Measurements from ENCODE around the gene VENTX.

Gene VENTX

DNA sequence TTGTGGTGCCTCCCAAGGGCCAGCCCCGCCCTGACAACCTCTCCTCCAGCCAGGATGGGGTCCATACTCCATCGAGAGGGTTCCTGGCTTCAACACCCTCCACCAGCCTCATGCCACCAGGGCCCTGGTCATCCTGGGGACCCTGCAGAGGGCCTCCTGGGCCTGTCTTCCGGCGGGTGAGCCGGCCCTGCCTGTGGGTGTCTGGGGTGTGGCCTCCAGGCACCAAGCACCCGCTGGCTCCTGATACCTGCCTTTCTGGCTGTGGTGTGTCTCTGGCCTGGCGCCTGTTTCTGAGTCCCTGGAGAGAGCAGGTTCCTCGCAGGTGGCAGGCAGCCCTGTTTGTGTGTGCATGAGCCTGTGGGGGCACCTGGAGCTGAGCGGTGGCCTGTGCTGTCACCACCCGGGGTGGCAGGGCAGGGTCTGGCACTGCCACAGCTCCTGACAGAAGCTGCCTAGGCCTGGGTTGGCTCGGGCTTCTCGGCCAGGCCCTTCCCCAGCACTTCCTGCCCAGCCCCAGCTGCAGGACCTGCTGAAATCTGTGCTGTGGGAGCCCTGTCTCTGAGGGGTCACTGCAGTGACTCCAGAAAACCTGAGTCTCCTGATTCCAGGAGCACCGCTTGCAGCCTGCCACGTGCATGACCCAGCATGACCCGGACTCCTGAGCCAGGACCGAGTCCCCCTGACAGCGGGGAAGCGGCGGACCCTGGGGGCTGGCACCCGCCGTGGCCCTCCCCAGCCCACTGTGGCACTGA lies 20.6 kb downstream of the VENTX start:
- Histone ChIP-seq H3K4me1 (ENCODE audit: control extremely low read depth in 1 of 4, control insufficient read depth in 4 of 4, insufficient read depth in 4 of 4, low read length in 3 of 4) (peaks cover 8 to 72% (median 68%) of the 10 kb centered on the region in 4 experiments), H3K9me3 (ENCODE audit: control extremely low read depth in 1 of 5, control insufficient read depth in 4 of 5, insufficient read depth in 2 of 5, low read depth in 1 of 5, low read length in 4 of 5) (no peaks in the 10 kb centered on the region), H3K27me3 (replicated peaks in 2 of 5; ENCODE audit: control insufficient read depth in 4 of 5, insufficient read depth in 5 of 5, low read length in 4 of 5) (no peaks in the 10 kb centered on the region), H3K4me3 (ENCODE audit: control insufficient read depth in 1 of 7, extremely low read depth in 1 of 7, insufficient read depth in 4 of 7, low read depth in 2 of 7, low read length in 6 of 7) (peak overlapping the region in 4 of 7 experiments; percentile 11 to 41 (median 34)), H3K36me3 (ENCODE audit: control insufficient read depth in 4 of 4, insufficient read depth in 4 of 4, low read length in 3 of 4) (peaks cover 0 to 9% (median under 1%) of the 10 kb centered on the region in 4 experiments), H3K27ac (ENCODE audit: insufficient read depth in 1 of 2, low read depth in 1 of 2, low read length in 2 of 2, poor library complexity in 1 of 2, severe bottlenecking in 2 of 2) (peak overlapping the region in 1 of 2 experiments; percentile 79)
- CTCF ChIA-PET: interaction anchor here (1.1 to 6.8 kb wide), 10 partner anchors 11 to 115 kb away, joined by 3 to 112 read pairs (median 7); partner anchors contain the start of gene ADAM8
- peak in 2 of 3 donors; percentile 62 to 73 for DNase-seq
- WGBS (ENCODE audit: insufficient coverage): 20% methylated on average over 14 of the region's 21 CpGs
- POLR2A ChIA-PET: interaction anchor here (0.9 to 3.2 kb wide), 7 partner anchors 11 to 24 kb away, joined by 3 to 54 read pairs (median 4); partner anchors contain the start of gene ADAM8

DNA sequence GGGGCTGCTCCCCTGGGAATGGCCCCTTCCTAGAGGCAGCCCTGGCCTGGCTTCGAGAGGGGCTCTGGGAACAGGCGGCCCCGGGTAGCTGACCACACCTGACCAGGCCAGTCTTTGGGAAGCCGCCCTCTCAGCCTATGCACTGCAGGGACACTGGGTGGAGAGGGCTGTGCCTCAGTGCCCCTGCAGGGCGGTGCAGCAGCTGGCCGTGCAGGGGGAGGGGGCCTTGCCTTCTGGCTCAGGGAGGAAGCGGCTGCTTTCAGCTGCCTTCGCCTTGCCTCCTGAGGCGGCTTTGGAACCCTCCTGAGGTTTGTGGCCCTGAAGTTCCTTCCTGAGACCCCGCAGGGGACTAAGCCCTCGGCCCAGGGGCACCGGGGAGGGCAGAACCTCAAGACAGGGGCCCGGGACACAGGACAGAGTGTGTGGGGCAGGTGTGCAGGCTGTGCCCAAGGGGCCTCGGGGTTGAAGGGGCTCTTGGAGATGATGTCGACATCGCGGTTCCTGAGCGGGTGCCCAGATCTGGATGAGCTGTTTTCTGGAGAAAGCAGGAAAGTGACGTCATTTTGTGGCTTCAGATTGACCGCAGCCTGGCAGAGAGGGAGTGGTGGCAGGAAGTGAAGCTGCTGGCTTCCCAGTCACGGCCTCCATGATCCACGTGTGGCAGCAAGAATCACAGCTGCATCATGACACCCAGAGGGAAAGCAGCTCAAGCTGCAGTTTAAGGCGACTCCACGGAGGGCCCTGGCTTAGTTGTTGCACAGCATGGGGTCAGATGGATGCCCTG lies 21.4 kb downstream of the VENTX start:
- Histone ChIP-seq H3K4me3 (ENCODE audit: control insufficient read depth in 1 of 7, extremely low read depth in 1 of 7, insufficient read depth in 4 of 7, low read depth in 2 of 7, low read length in 6 of 7) (peak overlapping the region in 4 of 7 experiments; percentile 15 to 40 (median 34)), H3K4me1 (ENCODE audit: control extremely low read depth in 1 of 4, control insufficient read depth in 4 of 4, insufficient read depth in 4 of 4, low read length in 3 of 4) (peaks cover 8 to 72% (median 68%) of the 10 kb centered on the region in 4 experiments), H3K27ac (ENCODE audit: insufficient read depth in 1 of 2, low read depth in 1 of 2, low read length in 2 of 2, poor library complexity in 1 of 2, severe bottlenecking in 2 of 2) (peak overlapping the region in 1 of 2 experiments; percentile 79), H3K36me3 (ENCODE audit: control insufficient read depth in 4 of 4, insufficient read depth in 4 of 4, low read length in 3 of 4) (peaks cover 0 to 15% (median 2%) of the 10 kb centered on the region in 4 experiments), H3K27me3 (replicated peaks in 2 of 5; ENCODE audit: control insufficient read depth in 4 of 5, insufficient read depth in 5 of 5, low read length in 4 of 5) (no peaks in the 10 kb centered on the region), H3K9me3 (ENCODE audit: control extremely low read depth in 1 of 5, control insufficient read depth in 4 of 5, insufficient read depth in 2 of 5, low read depth in 1 of 5, low read length in 4 of 5) (no peaks in the 10 kb centered on the region)
- POLR2A ChIA-PET: interaction anchor here (0.7 to 3.2 kb wide), 6 partner anchors 12 to 49 kb away, joined by 3 to 54 read pairs (median 8); partner anchors contain the start of gene ADAM8
- peak; percentile 99 for DNase-seq
- 2% methylated on average over 24 of the region's 24 CpGs for WGBS (ENCODE audit: insufficient coverage)
- CTCF ChIA-PET: interaction anchor here (0.9 to 6.8 kb wide), 10 partner anchors 9 to 354 kb away, joined by 3 to 112 read pairs (median 6); partner anchors contain the start of gene ADAM8

DNA sequence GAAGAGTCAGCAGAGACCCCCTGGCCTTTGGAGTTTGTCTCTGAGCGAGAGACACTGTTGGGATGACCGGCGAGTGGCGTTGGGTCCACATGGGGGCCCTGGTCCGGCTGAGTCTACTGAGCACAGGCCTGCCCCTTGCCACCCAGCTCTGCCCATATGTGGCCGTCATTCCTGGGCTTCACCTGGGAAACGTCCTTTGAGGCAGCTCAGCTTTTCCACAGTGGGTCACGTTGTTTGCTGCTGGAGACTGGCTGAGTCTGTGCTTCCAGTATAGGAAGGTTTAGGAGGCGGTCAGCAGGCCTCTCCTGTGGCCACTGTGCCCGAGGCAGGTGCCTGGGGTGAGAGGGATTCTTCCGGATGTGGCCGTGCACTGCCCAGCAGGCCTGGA lies 21.9 kb downstream of the VENTX start:
- peaks cover 8 to 74% (median 70%) of the 10 kb centered on the region in 4 experiments for H3K4me1 ChIP-seq (ENCODE audit: control extremely low read depth in 1 of 4, control insufficient read depth in 4 of 4, insufficient read depth in 4 of 4, low read length in 3 of 4)
- H3K27ac ChIP-seq (ENCODE audit: insufficient read depth in 1 of 2, low read depth in 1 of 2, low read length in 2 of 2, poor library complexity in 1 of 2, severe bottlenecking in 2 of 2): peak overlapping the region in 1 of 2 experiments; percentile 52
- 14% methylated on average over 12 of the region's 12 CpGs for WGBS (ENCODE audit: insufficient coverage)
- DNase-seq: no peak
- H3K36me3 ChIP-seq (ENCODE audit: control insufficient read depth in 4 of 4, insufficient read depth in 4 of 4, low read length in 3 of 4): peaks cover 0 to 20% (median 4%) of the 10 kb centered on the region in 4 experiments
- ChIA-PET POLR2A (interaction anchor here (0.7 to 3.2 kb wide), 4 partner anchors 12 to 48 kb away, joined by 3 to 54 read pairs (median 20); partner anchors contain the start of gene ADAM8), CTCF (interaction anchor here (0.9 to 6.8 kb wide), 6 partner anchors 8 to 354 kb away, joined by 3 to 112 read pairs (median 9); partner anchors contain the start of gene ADAM8)
- peak overlapping the region in 2 of 7 experiments; percentile 35 to 40 for H3K4me3 ChIP-seq (ENCODE audit: control insufficient read depth in 1 of 7, extremely low read depth in 1 of 7, insufficient read depth in 4 of 7, low read depth in 2 of 7, low read length in 6 of 7)
- H3K9me3 ChIP-seq (ENCODE audit: control extremely low read depth in 1 of 5, control insufficient read depth in 4 of 5, insufficient read depth in 2 of 5, low read depth in 1 of 5, low read length in 4 of 5): no peaks in the 10 kb centered on the region
- H3K27me3 ChIP-seq (replicated peaks in 2 of 5; ENCODE audit: control insufficient read depth in 4 of 5, insufficient read depth in 5 of 5, low read length in 4 of 5): no peaks in the 10 kb centered on the region

DNA sequence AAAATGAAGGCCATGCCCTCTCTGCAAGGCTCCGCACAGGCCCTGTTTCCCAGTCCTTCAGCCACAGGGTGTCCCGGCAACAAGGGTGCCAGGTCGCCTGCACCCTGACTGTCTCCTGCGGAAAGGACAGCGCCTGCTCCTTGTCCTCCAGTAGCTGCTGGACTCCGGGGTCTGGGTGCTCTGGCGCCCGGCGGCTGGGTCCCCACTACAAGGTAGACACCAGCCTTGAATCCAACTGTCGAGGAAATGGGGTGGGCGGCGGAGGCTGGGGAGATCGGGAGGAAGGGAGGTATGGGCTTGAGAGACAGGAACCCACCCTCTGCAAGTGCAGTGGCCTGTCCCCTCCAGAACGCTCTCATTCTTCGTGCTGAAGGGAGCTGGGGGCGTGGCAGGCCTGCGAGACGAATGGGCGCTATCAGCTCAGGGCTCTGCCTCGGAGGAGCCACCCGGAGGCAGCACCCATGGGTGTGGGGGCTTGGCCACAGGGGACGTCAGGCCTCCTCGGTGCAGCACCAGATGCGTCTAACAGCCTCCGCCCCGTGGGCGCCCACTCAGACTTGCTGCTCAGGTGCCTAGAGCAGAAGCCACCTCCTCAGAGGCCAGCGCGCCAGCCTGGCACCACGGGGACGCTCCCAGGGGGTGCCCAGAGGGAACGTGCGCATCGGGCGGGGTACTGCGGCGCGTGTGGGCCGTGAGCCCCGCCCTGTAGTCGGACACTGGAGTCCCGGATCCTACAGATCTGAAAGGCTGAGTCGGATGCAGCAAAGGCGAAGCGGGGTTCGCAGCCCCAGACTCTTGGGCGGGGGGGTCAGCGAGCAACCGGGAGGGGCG lies 23.5 kb downstream of the VENTX start:
- Histone ChIP-seq H3K27me3 (replicated peaks in 2 of 5; ENCODE audit: control insufficient read depth in 4 of 5, insufficient read depth in 5 of 5, low read length in 4 of 5) (no peaks in the 10 kb centered on the region), H3K4me1 (ENCODE audit: control extremely low read depth in 1 of 4, control insufficient read depth in 4 of 4, insufficient read depth in 4 of 4, low read length in 3 of 4) (peaks cover 8 to 70% (median 68%) of the 10 kb centered on the region in 4 experiments), H3K36me3 (ENCODE audit: control insufficient read depth in 4 of 4, insufficient read depth in 4 of 4, low read length in 3 of 4) (peaks cover 0 to 23% (median 4%) of the 10 kb centered on the region in 4 experiments), H3K9me3 (ENCODE audit: control extremely low read depth in 1 of 5, control insufficient read depth in 4 of 5, insufficient read depth in 2 of 5, low read depth in 1 of 5, low read length in 4 of 5) (no peaks in the 10 kb centered on the region), H3K4me3 (ENCODE audit: control insufficient read depth in 1 of 7, extremely low read depth in 1 of 7, insufficient read depth in 4 of 7, low read depth in 2 of 7, low read length in 6 of 7) (peak overlapping the region in 6 of 7 experiments; percentile 2 to 72 (median 58)), H3K27ac (ENCODE audit: insufficient read depth in 1 of 2, low read depth in 1 of 2, low read length in 2 of 2, poor library complexity in 1 of 2, severe bottlenecking in 2 of 2) (no peak overlapping the region)
- CTCF ChIA-PET: interaction anchor here (0.7 to 6.8 kb wide), 4 partner anchors 9 to 22 kb away, joined by 3 to 112 read pairs (median 24); partner anchors contain the start of gene ADAM8
- DNase-seq: peak in 2 of 3 donors; percentile 50 to 62
- 29% methylated on average over 29 of the region's 50 CpGs for WGBS (ENCODE audit: insufficient coverage)
- POLR2A ChIA-PET: interaction anchor here (3.1 to 7.6 kb wide), 2 partner anchors 13 to 18 kb away, joined by 18 to 63 read pairs; partner anchors contain the start of gene ADAM8

DNA sequence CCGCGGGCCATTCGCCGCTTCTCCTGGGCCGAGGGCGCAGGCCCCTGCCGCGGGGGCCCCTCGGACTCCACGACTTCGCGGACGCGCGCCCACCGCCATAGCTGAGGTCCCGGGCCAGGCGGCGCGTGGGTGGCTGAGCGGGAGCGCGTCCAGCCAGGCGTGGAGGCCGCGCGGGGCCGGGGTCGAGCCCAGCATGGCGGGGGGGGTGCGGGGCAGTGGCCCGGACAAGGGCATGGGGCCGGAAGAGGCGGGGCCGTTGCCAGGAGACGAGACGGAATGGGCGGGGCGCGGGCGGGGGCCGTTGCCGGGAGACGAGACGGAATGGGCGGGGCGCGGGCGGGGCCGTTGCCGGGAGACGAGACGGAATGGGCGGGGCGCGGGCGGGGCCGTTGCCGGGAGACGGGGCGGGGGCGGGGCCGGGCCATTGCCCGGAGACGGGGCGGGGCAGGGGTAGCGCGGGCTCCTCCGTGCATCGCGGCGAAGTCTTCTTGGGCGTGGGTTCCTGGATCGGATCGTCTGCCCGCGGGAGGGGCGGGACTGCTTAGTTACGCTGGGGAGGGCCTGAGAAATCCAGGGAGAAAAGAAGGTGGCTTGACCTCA lies 24.2 kb downstream of the VENTX start:
- H3K27ac ChIP-seq (ENCODE audit: insufficient read depth in 1 of 2, low read depth in 1 of 2, low read length in 2 of 2, poor library complexity in 1 of 2, severe bottlenecking in 2 of 2): no peak overlapping the region
- ChIA-PET CTCF (interaction anchor here (0.7 to 6.8 kb wide), 9 partner anchors 9 to 46 kb away, joined by 3 to 112 read pairs (median 4); partner anchors contain the start of gene ADAM8), POLR2A (interaction anchor here (3.1 to 7.6 kb wide), 2 partner anchors 12 to 17 kb away, joined by 18 to 63 read pairs; partner anchors contain the start of gene ADAM8)
- no peaks in the 10 kb centered on the region for H3K27me3 ChIP-seq (replicated peaks in 2 of 5; ENCODE audit: control insufficient read depth in 4 of 5, insufficient read depth in 5 of 5, low read length in 4 of 5)
- H3K4me1 ChIP-seq (ENCODE audit: control extremely low read depth in 1 of 4, control insufficient read depth in 4 of 4, insufficient read depth in 4 of 4, low read length in 3 of 4): peaks cover 5 to 64% (median 61%) of the 10 kb centered on the region in 4 experiments
- H3K4me3 ChIP-seq (ENCODE audit: control insufficient read depth in 1 of 7, extremely low read depth in 1 of 7, insufficient read depth in 4 of 7, low read depth in 2 of 7, low read length in 6 of 7): peak overlapping the region in 6 of 7 experiments; percentile 19 to 74 (median 59)
- 0% methylated on average over 23 of the region's 79 CpGs for WGBS (ENCODE audit: insufficient coverage)
- no peaks in the 10 kb centered on the region for H3K9me3 ChIP-seq (ENCODE audit: control extremely low read depth in 1 of 5, control insufficient read depth in 4 of 5, insufficient read depth in 2 of 5, low read depth in 1 of 5, low read length in 4 of 5)
- H3K36me3 ChIP-seq (ENCODE audit: control insufficient read depth in 4 of 4, insufficient read depth in 4 of 4, low read length in 3 of 4): peaks cover 0 to 30% (median 7%) of the 10 kb centered on the region in 4 experiments
- DNase-seq: peak in 2 of 3 donors; percentile 64 to 70
